SH-SY5Y (cell line): ENCODE measurements around the gene SDF2.

Experiments used
- GATA2 ChIP-seq: IDR thresholded peaks from 2 replicates; pipeline ENCODE4 v1.6.1; 2011; ENCODE audit warnings: mild to moderate bottlenecking, low read depth, low read length
- GATA3 ChIP-seq: IDR thresholded peaks from 2 replicates; pipeline ENCODE4 v1.6.1; 2011; ENCODE audit warnings: low read depth, mild to moderate bottlenecking, low read length, moderate library complexity

- TF ChIP-seq GATA2 (no peak), GATA3 (no peak)
Observed at GRCh38 chr17:28703552-28704218, 42.0 kb upstream of the SDF2 start.
